ENCODE measurements around the gene NAA10.
"Not testable (repeated sequence)": the region's sequence is repeated elsewhere in the genome, so short reads cannot be mapped to it uniquely, and the experiment has no call there.

NAA10 gene

DNA sequence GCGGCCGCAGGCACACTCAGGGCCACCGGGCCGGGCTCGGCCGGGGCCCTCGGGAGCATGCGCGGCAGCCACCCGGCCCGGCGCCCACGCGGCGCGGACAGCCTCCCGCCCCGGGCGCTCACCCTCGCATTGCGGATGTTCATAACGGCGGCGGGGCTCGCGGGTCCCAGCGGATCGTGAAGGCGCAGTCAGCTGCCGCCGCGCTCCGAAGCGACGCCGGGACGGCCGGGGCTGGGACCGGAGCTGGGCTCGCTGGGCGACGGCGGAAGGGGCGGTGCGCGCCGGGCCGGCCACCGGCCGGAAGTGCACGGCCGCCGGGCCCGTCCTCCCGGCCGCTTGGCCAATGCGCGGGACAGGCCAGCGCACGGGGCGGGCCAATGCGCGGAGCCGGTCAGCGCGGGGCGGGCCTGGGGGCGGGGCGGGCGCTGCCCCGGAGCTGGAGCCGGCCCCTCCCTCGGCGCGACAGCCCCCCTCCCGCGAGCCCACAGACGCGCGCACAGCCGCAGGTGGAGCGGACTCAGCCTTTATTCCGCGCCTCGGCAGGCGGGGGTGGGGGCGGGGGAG lies at the start of gene NAA10:
NAA10 (minus strand) TSS at position 276 of the 564 bp plus-strand sequence; CDS start at position 143, 133 bp downstream.
- DNase-seq (ENCODE audit: low read depth): no peak

DNA sequence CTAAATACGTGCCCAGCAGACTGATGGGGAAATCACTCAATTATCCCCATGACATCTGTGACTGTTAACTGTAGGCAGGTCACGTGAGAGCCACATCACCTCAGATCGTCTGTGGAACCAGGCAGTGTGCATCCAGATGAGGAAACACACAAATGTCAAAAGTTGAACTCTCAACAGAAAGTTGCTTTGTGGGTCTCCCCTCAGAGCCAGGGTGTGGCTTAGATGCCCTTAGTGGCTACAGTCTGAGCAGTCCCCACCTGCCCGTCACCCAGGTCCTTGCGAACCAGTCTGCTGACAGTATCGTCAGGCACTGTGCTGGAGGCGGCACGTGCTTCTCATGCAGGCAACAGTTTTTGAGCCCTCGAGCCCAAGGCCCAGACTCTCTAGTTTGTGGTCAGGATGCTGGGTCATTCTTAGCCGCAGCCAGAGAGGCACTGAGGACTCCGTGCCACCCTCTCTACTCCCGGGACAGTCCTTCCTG lies 48.5 kb upstream of the NAA10 start:
- no peak for DNase-seq (ENCODE audit: low read depth)

DNA sequence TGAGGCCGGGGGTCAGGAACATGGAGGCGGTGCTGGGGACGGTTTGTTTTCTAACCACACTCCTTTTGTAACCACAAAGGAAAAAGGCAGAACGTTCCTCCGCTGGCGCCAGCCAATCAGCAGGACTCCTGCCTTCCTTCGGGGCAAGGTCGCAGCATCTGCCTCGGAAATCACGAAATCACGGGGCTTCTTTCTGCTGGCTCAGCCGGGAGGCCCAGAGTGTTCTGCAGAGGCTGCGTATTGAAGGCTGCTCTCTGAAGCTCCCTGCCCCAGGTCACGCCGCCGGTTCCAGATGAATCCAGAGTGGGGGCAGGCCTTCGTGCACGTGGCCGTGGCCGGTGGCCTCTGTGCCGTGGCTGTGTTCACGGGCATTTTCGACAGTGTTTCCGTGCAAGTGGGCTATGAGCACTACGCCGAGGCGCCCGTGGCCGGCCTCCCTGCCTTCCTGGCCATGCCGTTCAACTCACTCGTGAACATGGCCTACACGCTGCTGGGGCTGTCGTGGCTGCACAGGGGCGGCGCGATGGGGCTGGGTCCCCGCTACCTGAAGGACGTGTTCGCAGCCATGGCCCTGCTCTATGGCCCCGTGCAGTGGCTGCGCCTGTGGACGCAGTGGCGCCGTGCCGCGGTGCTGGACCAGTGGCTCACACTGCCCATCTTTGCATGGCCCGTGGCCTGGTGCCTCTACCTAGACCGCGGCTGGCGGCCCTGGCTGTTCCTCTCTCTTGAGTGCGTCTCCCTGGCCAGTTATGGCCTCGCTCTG lies 47.1 kb upstream of the NAA10 start:
- no peak for DNase-seq (ENCODE audit: low read depth)

DNA sequence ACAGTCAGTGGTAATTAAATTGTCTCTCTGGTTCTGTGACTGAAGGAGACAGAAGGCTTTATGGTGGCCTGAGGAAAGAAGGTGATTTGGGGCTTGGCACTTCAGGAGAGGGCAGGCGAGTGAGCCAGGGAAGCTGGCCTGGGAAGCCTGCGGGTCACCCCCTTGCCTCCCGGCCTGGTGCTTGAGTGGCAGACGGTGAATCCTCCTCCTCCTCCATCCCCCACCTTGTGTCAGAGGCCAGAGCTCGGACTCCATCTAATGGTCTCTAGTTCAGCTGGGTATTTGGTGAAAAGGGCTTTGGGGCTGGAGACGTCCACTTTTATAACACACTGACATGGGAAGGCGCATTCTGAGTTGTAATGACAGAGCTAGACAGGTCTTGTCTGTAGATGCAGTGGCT lies 46.4 kb upstream of the NAA10 start:
- no peak for DNase-seq (ENCODE audit: low read depth)

DNA sequence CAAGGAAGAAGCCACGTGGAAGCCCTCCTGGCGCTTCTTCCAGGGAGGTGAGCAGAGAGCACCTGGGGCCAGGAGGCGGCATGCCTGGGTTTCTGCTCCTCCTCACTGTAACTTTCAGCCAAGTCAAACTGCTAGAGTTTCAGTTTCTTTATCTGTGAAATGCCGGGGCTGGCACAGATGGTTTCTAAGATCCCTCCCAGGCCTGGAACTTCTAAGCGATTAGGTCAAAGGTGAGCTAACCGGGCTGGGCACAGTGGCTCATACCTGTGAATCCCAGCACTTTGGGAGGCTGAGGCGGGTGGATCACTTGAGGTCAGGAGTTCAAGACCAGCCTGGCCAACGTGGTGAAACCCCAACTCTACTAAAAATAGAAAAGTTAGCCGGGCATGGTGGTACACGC lies 45.6 kb upstream of the NAA10 start:
- DNase-seq (ENCODE audit: low read depth): not testable (repeated sequence)

DNA sequence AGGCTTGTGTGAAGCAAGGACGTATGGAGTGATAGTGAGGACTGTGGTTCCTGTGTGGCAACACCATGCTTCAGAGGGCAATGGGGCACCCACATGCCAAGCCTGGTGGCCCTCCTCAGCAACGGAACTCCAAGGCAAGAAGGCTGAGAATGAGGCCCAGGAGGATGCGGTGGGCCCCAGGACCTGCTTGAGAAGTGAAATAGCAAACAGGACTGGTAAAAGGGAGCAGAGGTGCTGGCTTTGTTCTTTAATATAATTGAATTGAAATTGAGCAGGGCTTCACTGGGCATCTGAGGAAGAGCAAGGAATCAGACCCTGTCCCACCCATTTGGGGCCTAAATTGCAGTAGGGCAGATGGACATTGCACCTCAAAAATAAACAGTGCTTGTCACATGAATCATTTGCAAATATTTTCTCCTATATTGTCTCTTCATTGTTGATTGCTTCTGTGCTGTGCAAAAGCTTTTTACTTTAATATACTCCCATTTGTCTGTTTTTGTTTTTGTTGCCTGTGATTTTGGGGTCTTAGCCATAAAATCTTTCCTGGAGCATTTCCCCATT lies 40.0 kb upstream of the NAA10 start:
- DNase-seq (ENCODE audit: low read depth): no peak

DNA sequence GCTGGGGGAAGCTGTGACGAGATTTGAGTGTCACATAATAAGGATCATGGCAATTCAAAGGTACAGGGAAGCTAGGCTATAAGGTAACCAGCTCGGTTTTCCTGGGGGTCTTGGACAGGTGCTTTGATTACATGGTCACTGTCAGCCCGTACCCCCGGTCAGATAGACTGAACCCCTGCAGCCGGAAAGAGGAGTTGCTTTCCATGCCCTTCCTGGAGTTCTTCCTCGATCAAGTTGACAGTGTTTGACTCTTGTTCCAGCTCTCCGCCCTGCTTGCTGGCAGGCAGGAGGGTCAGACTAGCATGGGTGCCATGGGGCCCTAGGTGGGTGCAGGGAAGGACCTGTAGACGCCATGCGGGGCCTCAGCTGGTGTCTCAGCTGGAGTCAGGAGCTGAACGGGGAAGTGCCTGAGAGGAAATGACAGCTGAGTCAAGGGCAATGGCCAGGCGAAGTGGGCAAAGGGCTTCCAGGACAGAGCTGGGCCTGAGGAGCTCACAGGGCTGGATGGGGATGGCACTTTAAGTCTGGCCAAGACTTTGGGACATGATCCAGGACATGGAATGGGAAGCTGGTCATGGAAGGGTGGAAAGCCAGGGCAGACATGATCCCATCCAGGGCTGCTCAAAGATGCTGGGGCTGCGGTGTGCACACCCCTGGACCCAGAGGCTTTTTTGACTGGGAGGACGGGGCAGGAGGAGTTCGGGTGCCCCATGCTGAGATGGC lies 39.3 kb upstream of the NAA10 start:
- no peak for DNase-seq (ENCODE audit: low read depth)

DNA sequence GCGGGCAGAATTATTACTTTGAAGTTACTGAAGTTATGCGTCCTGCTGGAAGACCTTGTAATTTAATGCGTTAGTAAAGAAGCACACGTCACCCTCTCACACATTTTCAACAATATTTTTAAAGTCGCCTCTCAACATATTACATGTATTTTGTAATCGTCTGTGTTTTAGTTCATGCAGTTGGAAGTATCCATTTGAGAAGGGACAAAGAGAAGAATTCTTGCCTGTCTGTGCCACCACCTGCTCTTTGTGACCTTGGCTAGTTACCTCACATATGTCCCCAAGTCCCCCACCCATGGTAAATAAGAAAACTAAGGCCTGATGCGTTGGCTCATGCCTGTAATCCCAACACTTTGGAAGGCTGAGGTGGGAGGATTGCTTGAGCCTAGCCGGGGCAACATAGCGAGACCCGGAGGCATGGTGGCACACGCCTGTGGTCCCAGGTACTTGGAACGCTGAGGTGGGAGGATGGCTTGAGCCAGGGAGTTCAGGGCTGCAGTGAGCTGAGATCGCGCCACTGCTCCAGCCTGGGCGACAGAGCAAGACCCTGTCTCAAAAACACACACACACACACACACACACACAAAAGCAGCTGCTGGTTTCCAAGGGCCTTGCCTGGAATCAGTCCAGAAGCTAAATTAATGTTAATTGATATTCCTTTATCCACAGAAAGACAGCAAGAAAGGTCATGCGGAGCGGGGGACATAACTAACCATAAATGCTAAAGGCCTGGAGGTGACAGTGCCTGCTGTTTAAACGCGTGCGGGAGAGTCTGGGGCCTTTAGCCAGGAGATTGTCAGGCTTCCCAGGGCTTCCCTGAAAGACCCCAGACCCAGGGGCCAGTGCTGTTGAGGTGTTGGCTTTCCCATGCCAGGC lies 38.5 kb upstream of the NAA10 start:
- DNase-seq (ENCODE audit: low read depth): no peak

DNA sequence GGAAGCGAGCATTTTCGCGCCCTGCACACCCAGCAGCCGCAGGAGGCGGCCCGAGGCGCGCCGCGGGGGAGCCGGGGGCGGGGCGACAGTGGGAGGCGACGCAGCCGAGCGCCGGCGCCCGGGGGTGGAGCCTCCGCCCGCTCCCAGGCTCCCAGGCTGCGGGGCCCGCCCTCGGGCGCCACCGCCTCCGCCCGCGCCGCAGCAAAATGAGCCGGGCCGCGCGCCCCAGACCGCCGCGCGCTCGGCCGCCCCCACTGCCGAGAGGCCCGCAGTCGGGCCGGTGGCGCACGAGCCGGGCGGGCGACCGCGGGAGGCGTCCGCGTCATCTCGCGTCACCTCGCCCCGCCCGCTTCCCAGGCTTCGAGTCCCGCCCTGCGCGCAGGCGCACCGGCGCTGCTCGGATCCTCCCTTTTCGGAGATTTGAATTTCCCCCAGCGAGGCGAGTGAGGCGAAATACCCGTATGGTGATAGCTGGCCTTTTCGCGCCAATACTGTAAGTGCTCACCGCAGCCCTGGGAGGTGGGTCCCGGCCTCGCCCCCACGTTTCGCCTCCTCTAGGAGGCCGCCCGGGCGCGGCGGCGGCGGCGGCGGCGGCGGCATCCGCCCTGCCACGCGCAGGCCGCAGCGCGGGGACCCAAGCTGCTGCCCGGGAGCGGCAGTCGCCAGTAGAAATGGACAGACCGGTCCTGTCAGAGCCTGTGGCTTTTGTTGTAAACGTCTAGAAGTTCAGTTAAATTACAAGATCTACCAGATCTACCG lies 37.7 kb upstream of the NAA10 start, which contains the start of gene TMEM187:
TMEM187 (plus strand) TSS at position 387 of the 759 bp plus-strand sequence. CDS start 9,309 bp downstream, outside the sequence.
- no peak for DNase-seq (ENCODE audit: low read depth)

DNA sequence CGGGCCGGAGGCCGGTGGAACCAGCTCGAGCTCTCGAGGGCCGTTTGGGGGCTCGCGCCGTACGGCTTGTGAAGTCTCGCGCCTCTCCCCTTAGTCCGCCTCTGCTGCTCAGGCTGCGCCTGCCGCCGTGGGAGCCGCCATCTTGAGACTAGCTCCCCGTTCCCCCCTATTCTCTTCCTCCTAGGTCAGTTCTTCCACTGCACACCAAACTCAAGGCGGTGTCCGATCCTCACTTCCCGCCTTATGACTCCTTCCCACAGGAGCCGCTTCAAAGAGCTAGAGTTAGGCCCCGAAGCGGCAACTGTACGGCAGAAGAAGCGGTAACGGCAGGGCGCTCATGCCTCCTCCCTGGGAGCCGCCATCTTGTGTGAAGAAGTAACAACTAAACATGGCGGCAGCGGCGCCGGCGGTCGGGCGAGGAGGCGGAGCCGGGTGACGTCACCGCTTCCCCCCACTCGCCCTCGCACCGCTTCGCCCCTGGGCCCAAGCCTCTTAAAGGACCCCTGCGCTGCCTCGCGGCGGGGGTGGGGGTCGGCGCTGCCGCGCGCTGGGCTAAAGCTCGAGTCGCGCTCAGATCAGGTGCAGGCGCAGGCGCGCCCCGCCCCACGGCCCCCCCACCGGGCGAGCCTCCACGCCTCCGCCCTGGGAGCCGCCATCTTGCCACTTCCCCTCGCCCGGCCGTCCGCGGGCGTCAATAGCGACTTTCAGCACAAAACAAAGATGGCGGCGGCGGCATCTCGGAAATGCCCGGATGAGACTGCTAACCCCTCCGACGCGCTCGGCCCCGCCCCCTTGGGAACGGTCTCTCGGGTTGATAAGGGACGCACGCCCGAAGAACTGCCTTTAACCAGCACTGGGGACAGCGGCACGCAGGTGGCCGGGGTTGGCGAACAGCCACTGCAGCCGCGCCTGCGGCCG lies 36.9 kb upstream of the NAA10 start, which contains the start of gene HCFC1:
HCFC1 (minus strand) TSS at position 369 of the 918 bp plus-strand sequence. CDS start 978 bp downstream, outside the sequence.
- DNase-seq (ENCODE audit: low read depth): peak; percentile 33

DNA sequence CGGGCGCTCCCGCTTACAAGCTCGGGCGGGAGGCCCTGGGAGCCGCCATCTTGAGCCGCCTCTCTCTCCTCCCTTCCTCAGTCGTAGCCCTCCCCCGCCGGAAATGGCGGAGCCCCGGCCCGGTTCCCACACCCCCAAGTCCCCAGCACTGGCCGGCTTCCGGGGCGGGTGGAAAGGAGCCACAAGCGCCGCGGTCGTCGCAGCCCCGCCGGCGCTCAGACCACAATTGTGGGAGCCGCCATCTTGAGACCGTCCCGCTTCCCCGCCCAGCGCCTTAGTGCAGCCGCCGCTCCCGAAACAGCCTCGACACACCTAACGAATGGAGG lies 36.2 kb upstream of the NAA10 start:
- DNase-seq (ENCODE audit: low read depth): peak; percentile 39

DNA sequence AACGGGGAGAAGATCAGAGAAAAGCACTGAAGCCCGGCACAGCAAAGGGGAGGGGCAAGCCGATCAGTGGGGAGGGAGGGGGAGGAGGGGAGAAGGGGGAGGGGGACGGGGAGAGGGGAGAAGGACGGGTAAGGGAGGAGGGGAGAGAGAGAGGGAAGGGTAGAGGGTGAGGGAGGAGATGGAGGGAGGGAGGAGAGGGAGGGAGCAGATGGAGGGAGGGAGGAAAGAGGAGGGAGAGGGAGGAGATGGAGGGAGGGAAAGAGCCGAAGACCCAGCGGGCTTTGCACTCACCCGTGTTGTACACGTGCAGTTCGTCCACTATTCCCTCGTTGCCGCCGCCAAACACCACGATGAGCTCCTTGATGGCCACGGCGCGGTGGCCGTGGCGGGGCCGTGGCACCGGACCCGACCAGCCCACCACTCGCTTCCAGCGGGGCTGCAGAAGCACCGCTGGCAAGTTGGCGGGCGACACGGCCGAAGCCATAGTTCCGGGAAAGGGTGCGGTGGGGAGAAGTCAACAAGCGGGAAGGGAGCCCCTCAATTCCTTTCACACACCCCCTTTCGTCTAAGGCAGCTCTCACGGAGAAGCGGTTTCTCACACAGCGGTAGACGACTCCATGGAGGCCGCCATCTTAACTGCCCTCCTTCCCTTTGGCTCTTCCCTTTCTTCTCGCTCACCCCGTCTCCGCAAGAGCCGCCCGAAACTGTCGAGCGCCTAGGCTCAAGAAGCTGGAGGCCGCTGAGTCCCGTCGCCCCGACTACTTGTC lies 35.7 kb upstream of the NAA10 start:
- DNase-seq (ENCODE audit: low read depth): no peak

DNA sequence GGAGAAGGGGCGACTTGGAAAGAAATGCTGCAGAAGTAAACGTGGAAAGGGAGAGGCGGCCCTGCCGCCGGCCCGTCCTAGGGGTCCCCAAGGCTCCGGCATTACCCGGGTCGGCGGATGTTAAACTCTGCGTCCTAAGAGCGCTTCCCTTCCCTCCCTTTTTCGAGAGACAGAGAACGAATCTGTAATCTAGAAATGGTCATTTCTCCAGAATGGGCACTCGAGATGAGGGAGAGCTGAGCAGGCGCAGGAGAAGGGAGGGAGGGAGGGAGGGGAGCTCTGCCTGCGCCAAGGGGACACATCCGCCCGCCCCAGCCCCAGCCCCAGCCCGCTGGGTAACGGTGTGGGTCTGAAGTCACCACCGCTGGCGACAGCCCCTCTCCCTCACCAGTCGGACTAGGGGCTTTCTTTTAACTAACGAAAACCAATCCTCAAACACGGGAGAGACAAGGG lies 35.1 kb upstream of the NAA10 start:
- no peak for DNase-seq (ENCODE audit: low read depth)

DNA sequence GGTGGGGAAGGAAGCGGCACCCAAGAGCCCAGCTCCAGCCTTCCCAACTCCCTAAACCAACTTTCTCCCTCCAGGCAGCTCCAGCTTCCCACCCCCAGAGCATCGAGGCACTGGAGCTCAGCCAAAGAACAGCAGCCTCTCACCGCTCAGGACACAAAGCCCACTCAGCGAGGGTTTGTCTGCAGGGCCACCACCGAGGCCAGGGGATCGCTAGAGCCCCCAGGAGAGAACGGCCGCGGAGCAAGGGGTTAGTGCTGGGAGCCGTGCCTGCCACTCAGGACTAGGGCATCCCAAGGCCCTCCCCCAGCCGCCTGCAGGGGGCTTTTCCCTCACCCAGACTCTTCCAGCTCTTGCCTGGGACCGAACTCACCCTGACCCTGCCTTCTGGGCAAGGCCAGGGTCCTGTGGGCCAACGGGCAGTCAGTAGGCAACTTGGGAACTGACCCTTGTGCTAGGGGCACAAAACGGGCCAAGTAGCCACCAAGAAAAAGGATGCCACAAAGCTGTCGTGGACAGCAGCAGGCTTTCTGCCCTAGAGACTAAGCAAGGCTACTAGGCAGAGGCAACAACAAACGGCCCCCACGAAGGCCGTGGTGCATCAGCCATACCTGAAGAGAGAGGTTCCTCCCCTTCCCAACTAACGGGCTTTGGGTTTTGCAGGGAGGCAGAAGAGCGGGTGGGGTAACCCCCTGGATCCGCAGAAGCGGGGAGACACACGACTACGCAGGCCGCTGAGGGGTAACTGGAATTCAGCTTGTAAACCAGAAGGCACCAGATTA lies 34.5 kb upstream of the NAA10 start:
- DNase-seq (ENCODE audit: low read depth): no peak

DNA sequence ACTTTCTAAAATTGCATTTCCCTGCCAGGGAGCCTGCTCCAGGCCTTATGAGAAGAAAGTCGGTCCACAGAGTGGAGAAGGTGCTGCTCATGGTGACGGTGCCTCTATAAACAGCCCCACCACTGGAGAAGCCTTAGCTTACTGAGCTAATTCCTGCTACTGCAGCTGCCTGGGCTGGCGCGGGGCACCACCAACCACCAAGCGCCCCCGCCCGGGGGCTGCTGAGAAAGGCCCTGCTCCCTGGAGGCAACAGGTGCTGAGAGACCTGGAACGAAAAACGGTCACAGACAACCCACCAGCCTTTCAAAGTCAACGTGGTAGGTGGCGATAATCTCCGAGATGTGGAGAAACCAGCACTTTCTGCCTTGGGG lies 33.9 kb upstream of the NAA10 start:
- DNase-seq (ENCODE audit: low read depth): no peak

DNA sequence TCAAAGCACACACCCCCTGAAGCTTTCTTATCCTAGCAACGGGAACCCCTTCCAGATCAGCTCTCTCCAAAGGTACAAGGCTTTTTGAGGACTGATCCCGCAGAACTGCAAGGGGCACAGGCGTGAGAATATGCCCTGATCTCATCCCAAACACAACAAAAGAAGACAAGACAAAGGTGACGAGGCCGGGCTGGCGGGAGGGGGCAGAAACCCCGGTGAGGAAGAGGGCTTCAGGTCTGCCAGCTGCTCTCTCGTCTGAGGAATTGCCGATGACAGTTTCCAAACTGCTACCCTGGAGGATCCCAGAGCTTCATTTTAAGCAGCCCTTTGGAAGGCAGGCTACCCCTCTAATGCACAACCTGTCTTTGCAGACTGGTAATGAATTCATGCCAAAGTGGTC lies 33.4 kb upstream of the NAA10 start:
- DNase-seq (ENCODE audit: low read depth): no peak

DNA sequence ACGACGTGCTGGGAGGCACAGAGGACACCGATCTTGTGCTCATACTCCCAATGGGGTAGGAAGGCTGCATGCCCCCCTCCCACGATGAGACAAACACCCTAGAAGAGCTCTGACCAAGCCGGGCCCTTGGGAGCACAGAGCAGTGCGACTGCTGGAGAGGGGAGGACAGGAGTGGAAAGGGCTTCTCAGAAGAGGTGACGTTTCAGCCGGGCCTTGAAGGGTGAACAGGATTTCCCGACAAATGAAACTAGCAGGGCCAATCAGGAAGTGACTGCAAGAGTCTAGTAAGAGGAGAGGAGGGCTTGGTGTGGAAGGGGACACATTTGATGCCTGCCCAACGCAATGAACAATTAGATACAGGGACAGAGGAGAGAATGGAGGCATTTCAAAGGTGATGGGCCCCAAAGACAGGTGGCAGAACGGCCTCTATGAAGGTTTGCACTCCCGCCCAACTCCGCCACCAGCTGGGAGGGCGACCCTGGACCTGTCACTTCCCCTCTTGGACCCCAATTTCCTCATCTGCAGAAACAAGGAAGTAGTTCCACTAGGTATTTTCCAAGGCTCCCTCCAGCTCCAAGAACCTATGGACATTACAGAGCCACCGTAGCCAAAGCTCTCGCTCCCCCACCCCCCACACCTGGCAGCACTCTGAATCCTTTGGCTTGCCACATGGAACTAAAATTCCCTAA lies 32.8 kb upstream of the NAA10 start:
- DNase-seq (ENCODE audit: low read depth): no peak
